GM19372 (cell line): ENCODE measurements around the gene ADORA2A.

ENCODE experiments used
- ATAC-seq: cut with Tn5 transposase; IDR thresholded peaks from one replicate; pipeline ENCODE4 v1.9.1; 2021; ENCODE audit warnings: mild to moderate bottlenecking, low read depth, moderate library complexity; ENCODE audit not compliant: unreplicated experiment

ADORA2A gene

DNA sequence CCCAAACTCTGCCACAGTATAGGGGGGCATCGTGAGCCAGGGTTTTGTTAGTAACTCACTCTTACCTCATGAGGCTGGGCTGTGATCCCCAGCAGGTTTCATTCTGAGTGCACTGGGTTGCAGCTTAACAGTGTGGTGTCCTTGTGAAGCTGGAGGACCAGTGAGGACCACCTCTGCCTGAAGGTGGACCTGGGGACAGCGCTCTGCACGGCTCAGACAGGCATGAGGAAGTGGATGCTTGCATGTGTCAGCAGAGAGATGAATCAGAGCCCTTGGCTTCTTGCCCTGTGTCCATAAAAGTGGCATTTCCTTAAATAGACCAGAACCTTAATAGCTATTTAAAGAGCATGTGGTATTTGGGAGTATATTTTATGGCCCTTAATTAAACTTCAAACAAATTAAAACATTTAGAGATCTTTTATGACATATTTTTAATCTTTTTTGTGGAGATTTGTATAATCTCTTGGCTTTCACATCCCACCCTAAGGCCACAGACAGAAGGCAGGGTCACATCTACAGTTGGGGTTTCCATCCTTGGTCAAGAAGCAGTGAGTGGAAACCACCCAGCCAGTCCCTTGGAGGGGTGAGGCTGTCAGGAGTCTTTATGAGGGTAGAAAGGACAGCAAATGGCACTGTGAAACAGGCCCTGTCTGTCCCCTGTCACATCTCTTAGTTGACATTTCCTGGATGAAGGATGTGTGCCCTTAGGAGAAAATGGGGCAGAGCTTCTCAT is 24.8 kb upstream of the ADORA2A start:
- ATAC-seq: no peak

DNA sequence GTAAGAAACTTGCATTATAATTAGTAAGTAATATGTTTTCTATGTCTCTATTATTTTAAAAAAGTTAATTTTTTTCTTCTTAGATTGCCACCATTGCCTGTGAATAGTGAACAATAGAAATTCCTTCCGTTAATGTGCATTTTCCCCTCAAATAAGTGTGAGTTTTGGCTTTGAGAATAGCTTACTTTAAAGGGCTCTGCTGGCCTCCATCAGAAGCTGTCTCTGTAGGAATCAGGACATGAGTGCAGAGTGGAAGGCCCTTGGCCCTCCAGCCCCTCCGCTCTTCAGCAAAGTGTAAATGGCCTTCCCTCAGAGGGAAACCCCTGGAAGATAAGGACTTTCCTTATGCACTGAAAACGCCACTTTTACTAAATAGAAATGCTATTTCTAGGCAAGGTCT is 24.1 kb upstream of the ADORA2A start:
- no peak for ATAC-seq

DNA sequence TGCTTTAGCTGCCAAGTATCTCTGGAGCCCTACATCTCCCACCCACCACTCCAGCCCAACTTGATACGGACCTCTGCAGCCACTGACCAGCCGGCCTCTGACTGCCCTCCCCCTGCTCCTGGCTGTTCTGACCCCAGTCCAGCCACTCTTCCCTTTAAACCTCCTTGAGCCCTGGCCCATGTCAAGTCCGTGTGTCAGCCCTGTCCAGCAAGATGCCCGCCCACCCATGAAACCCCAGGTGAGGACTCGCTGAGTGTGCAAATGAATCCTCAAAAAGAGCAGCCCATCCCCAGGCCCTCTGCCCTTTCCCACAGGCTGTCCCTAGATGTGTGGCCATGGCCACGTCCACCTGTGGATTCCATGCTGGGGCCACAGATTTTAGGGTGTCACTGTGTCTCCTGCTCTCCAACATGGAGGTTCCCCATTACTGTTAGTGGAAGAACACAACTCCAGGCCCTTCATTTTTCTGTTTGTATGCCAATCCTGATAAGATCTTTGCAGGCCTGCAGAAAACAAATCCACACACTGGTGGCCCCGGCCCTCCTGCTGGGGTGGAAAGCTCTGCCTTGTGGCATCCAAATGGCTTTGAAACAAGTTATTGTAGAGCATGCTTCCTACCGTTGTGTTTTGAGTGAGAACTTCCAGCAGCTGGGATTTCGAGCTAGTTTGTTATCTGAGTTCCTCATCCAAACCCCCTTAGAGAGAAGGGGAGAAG is 22.7 kb upstream of the ADORA2A start:
- ATAC-seq: no peak

DNA sequence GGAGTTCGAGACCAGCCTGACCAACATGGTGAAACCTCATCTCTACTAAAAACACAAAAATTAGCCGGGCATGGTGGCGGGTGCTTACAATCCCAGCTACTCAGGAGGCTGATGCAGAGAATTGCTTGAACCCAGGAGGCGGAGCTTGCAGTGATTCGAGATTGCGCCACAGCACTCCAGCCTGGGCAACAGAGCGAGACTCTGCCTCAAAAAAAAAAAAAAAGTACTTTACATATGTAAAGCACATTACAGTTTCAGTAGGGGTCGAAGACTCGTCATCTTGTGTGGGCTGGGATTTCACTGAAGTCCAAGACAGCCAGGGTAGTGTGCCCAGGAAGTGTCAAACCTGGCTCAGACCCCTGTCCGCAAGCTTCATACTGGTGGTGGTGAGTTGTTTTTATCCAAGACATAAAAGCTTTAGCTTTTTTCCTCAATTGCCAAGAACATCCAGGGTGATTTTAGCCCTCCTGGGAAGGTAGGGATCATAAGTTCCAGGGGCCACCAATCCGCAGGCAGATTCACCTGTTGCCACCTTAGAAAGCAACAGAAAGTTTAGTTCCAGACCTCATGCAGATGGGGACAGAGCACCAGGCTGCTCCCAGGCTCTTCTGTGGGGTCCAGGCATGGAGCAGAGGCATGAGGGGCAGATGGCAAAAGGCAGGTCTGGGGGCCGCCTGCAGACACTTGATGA is 21.6 kb upstream of the ADORA2A start:
- ATAC-seq: no peak

DNA sequence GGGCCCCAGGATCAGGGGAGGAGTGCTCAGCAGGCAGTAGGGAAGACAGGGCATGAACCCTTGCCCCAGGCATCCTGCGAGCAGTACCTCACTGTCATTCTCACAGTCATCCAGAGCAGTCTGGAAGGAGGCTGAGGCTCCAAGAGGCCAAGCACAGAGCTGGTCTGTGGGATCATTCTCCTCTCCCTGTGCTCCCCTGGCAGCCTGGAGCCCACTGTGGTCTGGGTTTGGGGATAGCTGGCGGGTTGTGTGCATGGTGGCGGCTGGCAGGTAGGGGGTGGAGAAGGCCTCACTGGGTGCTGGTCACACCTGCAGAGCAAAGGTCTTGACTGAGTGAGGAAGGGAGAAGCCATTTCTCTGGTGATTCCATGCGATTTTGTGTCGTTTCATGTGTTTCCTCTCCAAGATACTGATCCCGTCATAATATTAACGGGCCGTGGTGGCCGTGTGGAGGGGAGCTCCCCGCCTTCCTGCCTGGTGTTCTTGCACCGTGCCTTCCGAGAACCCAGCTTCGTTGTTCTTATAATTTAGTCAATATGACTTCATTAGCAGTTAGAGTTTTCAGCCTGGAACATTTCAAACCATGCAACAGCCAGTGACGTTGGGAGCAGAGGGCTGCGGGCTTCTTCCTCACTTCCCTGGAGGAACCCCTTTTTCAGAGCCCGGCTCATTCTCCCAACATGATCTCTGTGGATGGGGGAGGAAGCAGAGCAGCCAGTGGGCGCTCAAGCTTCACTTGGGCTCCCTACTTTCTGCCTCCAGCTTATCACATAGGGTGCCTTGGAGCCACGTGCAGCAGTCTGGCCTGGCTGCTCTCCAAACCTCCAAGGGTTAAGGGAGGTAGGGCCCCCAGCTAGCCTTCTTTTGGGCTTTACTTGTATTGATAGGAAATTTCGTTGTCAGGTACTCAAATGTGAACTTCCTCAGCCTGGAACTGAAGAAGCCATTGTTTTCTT is 20.8 kb upstream of the ADORA2A start:
- ATAC-seq: no peak

DNA sequence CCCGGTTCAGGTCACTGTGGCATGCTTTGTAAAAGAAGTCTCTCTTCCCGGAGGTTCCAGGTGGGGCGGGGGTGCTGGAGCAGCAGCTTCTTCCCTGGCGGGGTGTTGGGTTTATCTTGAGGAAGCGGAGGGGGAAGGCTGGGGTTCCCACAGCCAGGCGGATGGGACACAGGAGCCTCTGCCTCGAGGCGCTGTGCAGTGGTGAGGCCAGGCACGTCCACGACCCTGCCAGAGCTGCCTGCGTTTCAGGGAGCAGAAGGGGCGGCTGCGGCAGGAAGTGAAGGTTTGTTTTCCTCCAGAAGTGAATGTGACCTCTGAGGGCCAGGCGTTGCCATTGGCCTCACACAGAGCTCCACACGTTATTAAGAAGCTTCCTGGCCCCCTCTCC is 20.1 kb upstream of the ADORA2A start:
- ATAC-seq: no peak

DNA sequence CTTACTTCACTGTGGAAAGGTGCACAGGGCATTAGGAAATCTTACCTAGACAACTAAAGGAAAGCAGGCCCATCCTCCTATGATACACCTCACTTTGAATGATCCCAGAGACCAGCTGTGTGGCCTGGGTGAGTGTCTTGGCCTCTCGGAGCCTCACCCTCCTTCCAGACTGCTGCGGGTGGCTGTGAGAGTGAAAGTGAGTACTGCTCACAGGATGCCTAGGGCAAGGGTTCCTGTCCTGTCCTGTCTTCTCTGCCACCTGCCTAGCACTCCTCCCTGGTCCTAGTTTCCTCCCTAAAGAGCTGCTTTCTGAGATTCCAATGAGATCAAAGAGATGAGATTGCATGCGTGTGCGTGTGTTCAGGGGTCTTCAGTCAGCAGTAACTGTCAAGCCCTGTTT is 19.5 kb upstream of the ADORA2A start:
- no peak for ATAC-seq

DNA sequence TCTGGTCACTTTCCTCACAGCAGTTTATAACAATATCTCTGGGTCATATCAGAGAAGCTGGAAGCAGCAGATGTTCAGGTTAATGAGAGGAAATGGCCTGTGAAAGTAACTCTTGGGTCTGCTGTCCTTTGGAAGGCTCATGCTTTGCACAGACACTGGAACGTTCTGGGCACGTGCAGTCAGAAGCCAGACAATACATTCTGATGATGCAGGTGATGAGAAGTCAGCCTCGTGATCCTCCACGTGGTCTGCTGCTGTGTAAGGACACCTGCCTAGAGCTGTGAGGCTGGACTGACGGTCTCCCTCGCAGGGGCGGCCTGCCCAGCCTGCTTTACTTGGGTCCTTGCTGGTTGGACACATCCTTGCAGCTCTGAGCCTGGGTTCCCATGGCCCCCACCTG is 18.8 kb upstream of the ADORA2A start:
- no peak for ATAC-seq

DNA sequence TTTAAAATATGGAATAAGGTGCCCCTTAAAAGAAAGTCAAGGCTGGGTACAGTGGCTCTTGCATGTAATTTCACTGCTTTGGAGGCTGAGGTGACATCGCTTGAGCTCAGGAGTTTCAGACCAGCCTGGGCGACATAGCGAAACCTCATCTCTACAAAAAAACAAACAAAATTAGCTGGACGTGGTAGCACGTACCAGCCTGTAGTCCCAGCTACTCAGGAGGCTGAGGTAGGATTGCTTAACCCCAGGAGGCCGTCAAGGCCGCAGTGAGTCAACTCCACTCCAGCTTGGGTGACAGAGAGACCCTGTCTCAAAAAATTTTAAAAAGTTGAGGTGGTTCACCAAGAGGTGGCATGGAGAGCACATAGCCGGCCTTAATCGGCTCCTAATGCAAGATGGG is 17.7 kb upstream of the ADORA2A start:
- ATAC-seq: no peak

DNA sequence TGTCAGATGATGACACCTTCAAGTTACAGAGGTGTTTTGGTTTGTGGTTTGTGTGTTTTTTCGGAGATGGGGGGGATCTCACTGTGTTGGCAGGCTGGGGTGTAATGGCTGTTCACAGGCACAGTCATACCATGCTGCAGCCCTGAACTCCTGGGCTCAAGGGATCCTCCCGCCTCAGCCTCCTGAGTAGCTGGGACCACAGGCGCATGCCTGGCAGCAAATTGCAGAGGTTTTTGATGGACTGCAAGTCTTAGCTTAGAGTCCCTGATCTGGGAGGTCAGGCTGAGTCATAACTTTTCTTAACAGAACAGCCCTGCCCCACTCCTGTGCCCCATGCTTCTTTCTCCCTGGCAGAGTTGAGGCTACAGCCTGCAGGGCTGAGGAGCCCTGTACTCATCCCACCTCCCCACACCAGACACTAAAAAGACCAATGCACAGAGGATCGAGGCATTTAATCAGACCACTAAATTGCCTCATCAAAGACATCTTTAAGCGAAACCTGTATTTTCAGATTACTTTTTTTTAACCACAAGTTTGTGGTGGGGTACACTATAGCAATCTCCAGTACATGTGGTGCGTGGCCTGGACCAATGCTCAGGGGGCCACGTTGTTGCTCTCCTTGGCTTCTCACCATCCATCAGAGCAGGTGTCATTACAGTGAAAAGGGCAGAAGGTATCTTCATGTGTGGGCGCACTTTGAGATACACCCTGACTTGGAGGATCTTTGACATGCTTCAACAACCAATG is 17.1 kb upstream of the ADORA2A start:
- no peak for ATAC-seq

DNA sequence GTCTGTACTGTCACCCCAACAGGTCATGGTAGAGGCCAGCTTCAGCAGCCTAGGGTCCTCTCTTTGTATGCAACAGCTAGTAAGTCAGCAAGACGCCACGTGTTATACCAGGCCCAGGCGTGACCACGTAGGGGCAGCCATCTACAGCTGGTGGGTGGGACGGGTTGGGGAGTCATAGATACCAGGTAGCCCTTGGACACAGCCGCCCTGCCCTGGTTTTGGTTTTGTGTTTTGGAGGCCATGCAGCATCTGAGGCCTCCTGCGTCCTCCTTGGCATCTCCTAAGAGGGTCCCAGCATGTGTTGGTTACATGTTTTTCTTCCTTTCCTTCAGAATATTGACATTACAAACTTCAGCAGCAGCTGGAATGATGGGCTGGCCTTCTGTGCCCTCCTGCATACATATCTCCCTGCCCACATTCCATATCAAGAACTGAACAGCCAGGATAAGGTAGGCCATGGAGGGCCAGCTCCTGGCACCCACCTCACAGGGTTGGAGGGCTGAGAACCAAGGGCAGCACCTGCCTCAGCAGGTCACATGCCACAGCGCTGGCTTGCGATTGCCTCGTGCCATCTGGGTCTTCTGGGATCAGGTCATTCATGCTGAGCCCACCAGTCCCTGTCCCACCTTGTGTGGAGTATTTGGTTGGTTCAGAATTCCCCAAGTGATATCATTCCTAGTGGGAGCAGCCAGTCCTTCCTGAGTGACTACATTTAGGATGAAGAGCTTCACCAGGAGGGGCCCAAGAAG is 16.0 kb upstream of the ADORA2A start:
- ATAC-seq: no peak

DNA sequence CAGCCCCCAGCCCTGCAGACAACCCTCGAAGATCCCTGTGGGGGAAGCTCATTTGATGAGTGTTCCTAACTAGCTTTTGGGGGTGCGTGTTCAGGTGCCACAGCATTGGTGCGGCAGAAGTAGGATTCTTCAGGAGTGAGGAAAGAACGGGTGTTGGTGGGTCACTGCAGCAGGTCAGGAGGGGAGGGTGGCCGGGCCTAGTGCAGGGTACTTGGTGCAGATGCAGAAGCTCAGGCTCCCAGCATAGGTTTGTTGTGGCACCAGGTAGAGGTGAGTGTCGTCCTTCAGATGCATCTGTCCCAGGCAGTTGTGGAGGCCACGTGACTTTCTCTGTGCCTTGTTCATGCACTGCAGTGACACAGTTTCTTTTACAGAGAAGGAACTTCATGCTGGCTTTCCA is 15.1 kb upstream of the ADORA2A start:
- ATAC-seq: no peak

DNA sequence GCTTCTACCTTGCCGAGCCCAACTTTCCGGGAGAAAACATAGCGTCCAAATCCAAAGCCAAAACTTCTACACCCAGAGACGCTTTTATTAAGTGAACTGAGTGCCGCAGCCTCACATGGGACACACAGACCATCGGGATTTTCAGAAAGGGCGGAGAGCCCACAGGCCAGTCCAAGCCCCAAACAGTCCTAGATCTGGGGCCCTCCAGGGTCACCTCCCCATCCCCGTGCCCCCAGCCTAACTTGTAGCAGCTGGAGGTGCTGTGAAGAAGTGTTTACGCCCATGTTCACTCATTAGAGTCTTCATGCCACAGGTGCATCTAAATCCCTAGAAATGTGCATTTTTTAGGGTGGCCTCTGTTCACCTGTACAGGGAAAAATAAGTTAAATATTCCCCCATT is 14.1 kb upstream of the ADORA2A start:
- ATAC-seq: no peak

DNA sequence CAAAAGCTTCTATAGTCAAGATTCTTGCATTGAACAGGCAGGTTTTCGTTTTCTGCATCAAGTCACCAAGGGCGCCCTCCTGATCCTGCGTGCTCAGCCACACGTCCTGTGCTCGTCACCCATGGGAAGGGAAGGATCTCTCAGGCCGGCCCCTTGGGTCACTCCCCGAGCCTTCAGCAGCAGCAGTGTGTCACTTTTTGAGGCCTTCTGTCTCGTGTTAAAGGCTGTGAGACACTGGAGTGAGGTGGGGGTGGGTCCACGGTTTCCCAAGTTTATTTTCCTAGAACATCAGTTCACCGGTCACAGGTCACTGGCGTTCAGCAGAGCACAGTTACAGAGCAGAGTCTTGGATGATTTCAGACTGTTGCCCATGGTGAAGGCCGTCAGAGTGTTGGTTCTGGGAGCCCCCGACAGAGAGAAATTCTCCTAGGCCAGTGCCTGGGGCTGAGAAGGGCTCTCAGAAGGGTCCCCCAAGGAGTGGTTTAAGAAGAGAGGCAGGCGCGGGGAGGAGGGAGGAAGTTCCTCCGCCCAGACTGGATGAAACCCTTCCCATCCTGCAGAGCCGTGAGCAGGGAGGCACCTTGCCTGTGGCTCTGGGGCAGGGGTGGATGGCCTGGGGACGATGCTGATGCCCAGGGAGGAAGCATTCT is 13.5 kb upstream of the ADORA2A start:
- no peak for ATAC-seq

DNA sequence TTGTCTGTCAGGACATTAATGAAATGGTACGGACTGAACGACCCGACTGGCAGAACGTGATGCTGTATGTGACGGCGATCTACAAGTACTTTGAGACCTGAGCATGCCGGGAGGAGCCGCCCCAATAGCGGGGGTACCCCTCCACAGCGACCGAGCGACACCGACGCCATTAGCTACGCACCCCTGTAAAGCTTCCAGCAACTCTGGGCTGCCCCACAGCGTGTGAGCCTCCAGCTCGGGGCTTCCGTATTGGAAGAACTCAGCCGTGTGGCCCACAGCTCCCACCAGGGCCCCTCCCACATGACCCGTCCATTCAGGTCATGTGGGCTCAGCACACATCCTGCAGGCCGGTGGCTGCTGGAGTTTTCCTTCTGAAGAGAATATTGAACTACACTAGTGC is 12.9 kb upstream of the ADORA2A start:
- ATAC-seq: no peak

DNA sequence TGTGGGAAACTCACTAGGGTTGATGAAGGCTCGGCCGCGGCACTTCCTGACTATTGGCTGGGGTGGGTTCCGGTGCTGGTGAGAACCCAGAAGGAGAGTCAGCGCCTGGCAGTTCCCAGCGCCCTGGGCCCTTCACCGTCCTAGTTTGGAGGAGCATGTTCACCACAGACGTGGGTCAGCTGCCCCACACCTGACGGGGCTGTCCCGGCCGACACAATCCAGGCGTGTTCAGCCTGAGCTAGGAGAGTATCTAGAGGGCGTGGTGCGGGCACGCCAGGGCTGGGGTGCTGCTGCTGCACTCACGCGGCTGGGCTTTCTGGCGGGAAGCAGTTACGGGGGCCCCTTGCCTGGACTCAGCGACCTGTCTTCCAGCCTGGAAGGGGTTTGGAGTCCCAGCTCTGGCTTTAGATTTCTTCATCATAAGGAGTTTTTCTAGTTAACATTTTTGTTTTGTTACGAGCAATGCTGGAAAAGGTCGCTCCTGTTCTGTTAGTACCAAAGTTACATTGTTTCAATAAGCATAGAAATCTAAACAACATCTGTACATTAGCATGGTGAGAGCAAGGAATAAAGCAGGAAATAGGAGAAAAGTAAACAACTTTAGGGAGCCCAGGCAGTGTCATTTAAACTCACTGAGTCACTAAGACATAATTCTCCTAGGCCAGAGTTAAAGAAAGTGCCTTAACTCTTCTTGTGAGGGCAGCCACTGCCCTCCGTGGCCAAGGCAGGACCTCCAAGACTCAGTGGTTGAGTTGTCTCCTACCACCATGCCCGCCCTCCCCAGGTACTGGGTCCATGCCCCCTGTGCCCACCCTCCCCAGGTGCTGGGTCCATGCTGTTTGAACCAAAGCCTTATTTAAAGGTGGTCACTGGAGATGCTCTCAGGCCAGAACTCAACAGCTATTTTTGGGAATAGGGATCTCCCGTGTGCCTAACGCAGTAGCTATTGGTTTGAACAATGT is 12.1 kb upstream of the ADORA2A start:
- ATAC-seq: no peak

DNA sequence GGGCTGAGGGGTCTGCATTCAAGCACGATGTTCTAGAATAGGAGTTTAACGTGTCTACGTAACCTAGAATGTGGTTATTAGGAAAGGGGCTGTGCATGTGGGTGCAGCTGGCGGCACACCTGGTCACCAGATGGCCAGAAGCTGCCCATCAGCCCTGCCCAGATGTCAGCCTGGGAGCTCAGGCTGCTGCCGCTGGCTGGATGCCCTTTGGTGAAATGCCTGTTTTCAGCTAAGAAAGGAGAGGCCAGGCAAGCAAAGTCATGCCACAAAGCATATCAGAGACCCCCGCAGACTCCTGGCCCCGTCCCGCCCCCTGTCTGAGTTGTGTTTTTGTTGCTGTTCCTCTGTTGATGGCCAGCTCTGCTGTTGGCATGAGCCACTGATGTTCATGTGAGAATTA is 11.3 kb upstream of the ADORA2A start:
- no peak for ATAC-seq

DNA sequence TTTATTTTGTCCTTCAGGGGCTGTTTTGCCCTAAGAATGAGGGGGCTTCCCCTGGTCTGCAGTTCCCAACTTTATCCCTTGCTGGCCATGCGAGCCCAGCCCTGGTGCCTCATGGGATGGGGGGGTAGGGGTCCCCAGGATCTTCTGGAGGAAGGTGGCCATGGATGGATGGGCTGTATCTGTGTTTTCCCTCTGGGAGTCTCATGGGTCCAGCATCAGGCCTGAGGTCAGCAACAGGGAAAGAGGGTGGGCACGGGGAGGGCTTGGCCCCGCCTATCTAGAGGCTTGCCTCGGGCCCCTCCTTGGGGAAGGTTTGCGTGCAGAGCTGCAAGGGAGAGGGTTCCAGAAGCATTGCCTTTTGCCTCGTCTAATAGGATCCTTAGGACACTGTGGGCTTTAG is 10.8 kb upstream of the ADORA2A start:
- ATAC-seq: no peak
